Hepatocyte (in vitro differentiated cells): ENCODE data around the gene NRIP1.

Experiments used
- EZH2 ChIP-seq: fragments of 200-600 bp; sonication (generic); IDR thresholded peaks from 2 replicates; pipeline ENCODE4 v1.6.1; 2016; ENCODE audit warnings: antibody characterized with exemption, mild to moderate bottlenecking, borderline replicate concordance
- EZH2phosphoT487 ChIP-seq: fragments of 200-600 bp; sonication (generic); IDR thresholded peaks from one replicate; pipeline ENCODE4 v1.6.1; 2018; ENCODE audit warnings: antibody characterized with exemption, mild to moderate bottlenecking, low read depth, moderate library complexity; ENCODE audit not compliant: unreplicated experiment, severe bottlenecking
- TF ChIP-seq, protein P1 (sequence below): fragments of 200-600 bp; sonication (generic); IDR thresholded peaks from 2 replicates; pipeline ENCODE4 v1.5.1; 2016; ENCODE audit warnings: antibody characterized with exemption, mild to moderate bottlenecking; ENCODE audit not compliant: poor library complexity

DNA sequence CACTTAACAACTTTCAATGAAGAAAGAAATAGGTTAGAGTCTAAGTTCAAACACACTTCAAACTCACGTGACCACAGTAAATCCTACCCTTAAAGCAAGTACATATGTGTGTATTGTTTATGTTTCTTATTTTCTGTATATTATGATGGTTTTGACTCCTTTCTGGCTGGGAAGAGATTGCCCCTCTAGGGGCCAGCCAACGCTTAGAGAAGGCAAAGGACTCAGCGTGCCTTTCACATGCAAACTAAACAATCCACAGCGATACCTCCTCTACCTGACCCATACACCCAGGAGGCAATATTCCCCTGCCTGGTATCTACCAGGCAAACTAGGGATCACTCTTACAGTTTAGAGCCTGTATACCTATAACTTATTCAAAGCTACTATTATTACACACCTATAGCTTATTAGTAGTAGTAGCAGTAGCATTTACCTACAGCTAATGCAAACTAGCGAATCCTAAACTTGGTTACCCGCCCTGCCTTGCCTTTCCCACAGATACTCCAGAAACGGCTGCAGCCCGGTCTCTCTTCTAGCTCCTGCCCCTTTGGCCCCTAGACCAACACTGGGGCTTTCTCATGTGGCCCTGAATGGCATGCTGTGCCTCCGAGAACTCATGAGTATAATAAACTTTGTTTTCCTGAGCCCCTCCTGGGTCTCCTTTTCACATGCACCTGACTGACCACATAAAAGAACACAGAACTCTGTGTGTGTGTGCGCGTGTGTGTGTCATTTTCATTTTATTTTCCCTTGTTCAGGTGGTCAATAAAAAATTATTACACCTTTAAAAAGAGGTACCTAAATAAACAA lies 14.0 kb downstream of the NRIP1 start:
- TF ChIP-seq, protein P1, sequence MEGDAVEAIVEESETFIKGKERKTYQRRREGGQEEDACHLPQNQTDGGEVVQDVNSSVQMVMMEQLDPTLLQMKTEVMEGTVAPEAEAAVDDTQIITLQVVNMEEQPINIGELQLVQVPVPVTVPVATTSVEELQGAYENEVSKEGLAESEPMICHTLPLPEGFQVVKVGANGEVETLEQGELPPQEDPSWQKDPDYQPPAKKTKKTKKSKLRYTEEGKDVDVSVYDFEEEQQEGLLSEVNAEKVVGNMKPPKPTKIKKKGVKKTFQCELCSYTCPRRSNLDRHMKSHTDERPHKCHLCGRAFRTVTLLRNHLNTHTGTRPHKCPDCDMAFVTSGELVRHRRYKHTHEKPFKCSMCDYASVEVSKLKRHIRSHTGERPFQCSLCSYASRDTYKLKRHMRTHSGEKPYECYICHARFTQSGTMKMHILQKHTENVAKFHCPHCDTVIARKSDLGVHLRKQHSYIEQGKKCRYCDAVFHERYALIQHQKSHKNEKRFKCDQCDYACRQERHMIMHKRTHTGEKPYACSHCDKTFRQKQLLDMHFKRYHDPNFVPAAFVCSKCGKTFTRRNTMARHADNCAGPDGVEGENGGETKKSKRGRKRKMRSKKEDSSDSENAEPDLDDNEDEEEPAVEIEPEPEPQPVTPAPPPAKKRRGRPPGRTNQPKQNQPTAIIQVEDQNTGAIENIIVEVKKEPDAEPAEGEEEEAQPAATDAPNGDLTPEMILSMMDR = no peak
- TF ChIP-seq EZH2 (no peak), EZH2phosphoT487 (no peak)
